ENCODE results near the gene SND1.

SND1 gene

DNA sequence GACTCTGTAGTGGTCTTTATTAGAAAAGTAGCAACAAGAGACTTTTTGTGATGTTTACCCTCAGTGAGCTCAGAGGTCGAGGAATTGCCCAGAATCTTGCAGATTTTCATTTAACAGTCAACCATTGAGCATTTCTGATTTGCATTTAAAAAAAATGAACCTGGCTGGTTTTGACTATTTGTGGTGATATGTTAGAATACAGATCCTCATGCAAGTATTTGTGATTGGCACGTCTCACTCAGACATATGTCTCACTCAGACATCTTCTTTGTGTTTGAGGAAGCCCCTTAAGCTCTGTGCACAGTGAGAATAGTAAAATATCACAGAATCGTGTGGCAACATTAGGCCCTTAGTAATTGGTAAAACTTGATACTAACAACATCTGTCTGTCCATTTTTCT, 113.2 kb downstream of the SND1 start:
- no peak for TF ChIP-seq CTCF (IDR thresholded peaks at IDR 0.05; ENCODE audit: low read depth, low read length)
- no peak overlapping the region for H3K4me3 ChIP-seq (ENCODE audit: low read depth, low read length)

DNA sequence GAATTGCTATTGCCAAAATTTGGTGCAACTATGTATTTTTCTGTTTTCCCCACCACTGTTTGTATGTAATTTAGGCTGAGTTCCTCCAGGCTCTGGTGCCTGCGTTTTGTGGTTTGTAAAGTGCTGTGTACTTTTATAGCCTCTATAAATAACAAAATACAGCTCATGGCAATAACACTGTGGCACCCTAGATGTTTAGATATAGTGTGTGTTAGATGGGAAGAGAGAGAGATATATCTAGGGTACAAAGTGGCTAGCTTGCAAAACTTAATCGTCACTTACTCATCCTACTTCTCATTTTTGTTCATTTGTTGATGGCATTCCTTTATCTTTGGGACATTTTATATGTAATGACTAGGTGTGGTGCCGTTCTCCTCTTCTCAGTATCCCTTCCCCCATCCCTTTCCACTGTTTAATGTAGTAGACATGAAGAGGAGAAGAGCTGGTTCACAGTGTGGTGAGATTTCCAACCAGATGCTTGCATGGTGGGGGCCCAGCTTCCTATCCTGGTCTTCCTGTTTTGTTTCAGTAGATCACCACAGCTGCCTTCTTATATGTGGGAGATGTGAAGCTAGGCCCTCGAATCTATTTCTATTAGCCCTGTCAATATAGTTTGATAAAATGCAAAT, 115.0 kb downstream of the SND1 start:
- H3K4me3 ChIP-seq (ENCODE audit: low read depth, low read length) = no peak overlapping the region
- TF ChIP-seq CTCF (IDR thresholded peaks at IDR 0.05; ENCODE audit: low read depth, low read length) = no peak

GRCh38 chr7:127768241-127768640, 116.2 kb downstream of the SND1 start:
- no peak for TF ChIP-seq CTCF (IDR thresholded peaks at IDR 0.05; ENCODE audit: low read depth, low read length)
- no peak overlapping the region for H3K4me3 ChIP-seq (ENCODE audit: low read depth, low read length)

- H3K4me3 ChIP-seq (ENCODE audit: low read depth, low read length) = no peak overlapping the region
- no peak for TF ChIP-seq CTCF (IDR thresholded peaks at IDR 0.05; ENCODE audit: low read depth, low read length)
Observed at GRCh38 chr7:127769137-127769536, 117.1 kb downstream of the SND1 start.

GRCh38 chr7:127769696-127770400, 117.9 kb downstream of the SND1 start:
- no peak overlapping the region for H3K4me3 ChIP-seq (ENCODE audit: low read depth, low read length)
- TF ChIP-seq CTCF (IDR thresholded peaks at IDR 0.05; ENCODE audit: low read depth, low read length) = no peak

- no peak overlapping the region for H3K4me3 ChIP-seq (ENCODE audit: low read depth, low read length)
- TF ChIP-seq CTCF (IDR thresholded peaks at IDR 0.05; ENCODE audit: low read depth, low read length) = no peak
Observed at GRCh38 chr7:127770885-127771284, 118.9 kb downstream of the SND1 start.

- no peak for TF ChIP-seq CTCF (IDR thresholded peaks at IDR 0.05; ENCODE audit: low read depth, low read length)
- H3K4me3 ChIP-seq (ENCODE audit: low read depth, low read length) = no peak overlapping the region
Observed at GRCh38 chr7:127771707-127772106, 119.7 kb downstream of the SND1 start.
